IPS DF 6.9 (cell line): ENCODE measurements around the gene GGTA1.

ENCODE experiments used
- DNase-seq: peaks from one replicate; pipeline ENCODE4 v3.0.0-alpha.2; 2013; ENCODE audit warnings: low read depth, low spot score
- H3K27ac ChIP-seq: one replicate; pipeline ENCODE4 v1.5.1; 2013; ENCODE audit warnings: low read length, control low read depth
- H3K27me3 ChIP-seq: 2 replicates; pipeline ENCODE4 v1.6.1; 2013; ENCODE audit warnings: mild to moderate bottlenecking, low read length; ENCODE audit not compliant: control insufficient read depth, insufficient read depth
- H3K36me3 ChIP-seq: 2 replicates; pipeline ENCODE4 v1.6.1; 2013; ENCODE audit warnings: low read length; ENCODE audit not compliant: control insufficient read depth, insufficient read depth
- H3K4me1 ChIP-seq: 2 replicates; pipeline ENCODE4 v1.6.1; 2013; ENCODE audit warnings: low read length; ENCODE audit not compliant: control insufficient read depth, insufficient read depth
- H3K4me3 ChIP-seq: 2 replicates; pipeline ENCODE4 v1.5.1; 2013; ENCODE audit warnings: mild to moderate bottlenecking, low read length
- H3K9me3 ChIP-seq: 2 replicates; pipeline ENCODE4 v1.6.1; 2013; ENCODE audit warnings: low read length, inconsistent platforms; ENCODE audit not compliant: control insufficient read depth, insufficient read depth
- WGBS: extraction: QIAGEN DNeasy Blood & Tissue Kit; methylation state at CpG from one replicate; pipeline ENCODE4 v1.1.7; 2013; ENCODE audit warnings: mixed read lengths, missing lambda C conversion rate; ENCODE audit not compliant: insufficient read length, insufficient coverage; 5-methylcytosine and 5-hydroxymethylcytosine counted together

GGTA1 gene

GRCh38 chr9:121499177-121499426, 542 bp downstream of the GGTA1 start:
- WGBS: no CpG with 5 or more reads among the region's 8 CpGs
- no peaks in the 10 kb centered on the region for H3K9me3 ChIP-seq
- DNase-seq: no peak
- no peak overlapping the region for H3K27ac ChIP-seq
- H3K4me3 ChIP-seq: peak overlapping the region; percentile 46; the same call in 1 of the 2 replicates
- H3K27me3 ChIP-seq: peaks cover 24% of the 10 kb centered on the region; the same call in 1 of the 2 replicates
- no peaks in the 10 kb centered on the region for H3K36me3 ChIP-seq
- no peaks in the 10 kb centered on the region for H3K4me1 ChIP-seq

GRCh38 chr9:121498487-121499176, 1.0 kb downstream of the GGTA1 start:
- Histone ChIP-seq H3K27me3 (peaks cover 24% of the 10 kb centered on the region; the same call in 1 of the 2 replicates), H3K27ac (no peak overlapping the region), H3K4me1 (no peaks in the 10 kb centered on the region), H3K4me3 (peak overlapping the region; percentile 46; the same call in 1 of the 2 replicates), H3K36me3 (no peaks in the 10 kb centered on the region), H3K9me3 (no peaks in the 10 kb centered on the region)
- no CpG with 5 or more reads among the region's 29 CpGs for WGBS
- no peak for DNase-seq

- Histone ChIP-seq H3K4me1 (no peaks in the 10 kb centered on the region), H3K27ac (no peak overlapping the region), H3K27me3 (peaks cover 24% of the 10 kb centered on the region; the same call in 1 of the 2 replicates), H3K4me3 (no peak overlapping the region), H3K36me3 (no peaks in the 10 kb centered on the region), H3K9me3 (no peaks in the 10 kb centered on the region)
- peak; percentile 63 for DNase-seq
- no CpG with 5 or more reads among the region's 4 CpGs for WGBS
Observed at GRCh38 chr9:121498150-121498486, 1.5 kb downstream of the GGTA1 start.

- Histone ChIP-seq H3K4me1 (no peaks in the 10 kb centered on the region), H3K36me3 (no peaks in the 10 kb centered on the region), H3K27me3 (peaks cover 24% of the 10 kb centered on the region; the same call in 1 of the 2 replicates), H3K27ac (no peak overlapping the region), H3K4me3 (no peak overlapping the region), H3K9me3 (no peaks in the 10 kb centered on the region)
- DNase-seq: no peak
Observed at GRCh38 chr9:121495976-121496375, 3.7 kb downstream of the GGTA1 start.

- no peak for DNase-seq
- no peaks in the 10 kb centered on the region for H3K36me3 ChIP-seq
- WGBS: no CpG with 5 or more reads among the region's 3 CpGs
- H3K27ac ChIP-seq: no peak overlapping the region
- H3K27me3 ChIP-seq: peaks cover 10% of the 10 kb centered on the region; the same call in 1 of the 2 replicates
- no peaks in the 10 kb centered on the region for H3K9me3 ChIP-seq
- H3K4me1 ChIP-seq: no peaks in the 10 kb centered on the region
- H3K4me3 ChIP-seq: no peak overlapping the region
Observed at GRCh38 chr9:121494192-121494591, 5.5 kb downstream of the GGTA1 start.

- H3K4me3 ChIP-seq: no peak overlapping the region
- no peaks in the 10 kb centered on the region for H3K9me3 ChIP-seq
- H3K27me3 ChIP-seq: no peaks in the 10 kb centered on the region
- no peak overlapping the region for H3K27ac ChIP-seq
- no peak for DNase-seq
- H3K4me1 ChIP-seq: no peaks in the 10 kb centered on the region
- WGBS: no CpG with 5 or more reads among the region's 5 CpGs
- H3K36me3 ChIP-seq: no peaks in the 10 kb centered on the region
Observed at GRCh38 chr9:121491111-121491510, 8.5 kb downstream of the GGTA1 start.

GRCh38 chr9:121489344-121489743, 10.3 kb downstream of the GGTA1 start:
- no peaks in the 10 kb centered on the region for H3K27me3 ChIP-seq
- no peak overlapping the region for H3K27ac ChIP-seq
- H3K9me3 ChIP-seq: no peaks in the 10 kb centered on the region
- no peak for DNase-seq
- no peaks in the 10 kb centered on the region for H3K4me1 ChIP-seq
- no CpG with 5 or more reads among the region's 2 CpGs for whole genome bisulfite sequencing
- no peak overlapping the region for H3K4me3 ChIP-seq
- H3K36me3 ChIP-seq: no peaks in the 10 kb centered on the region

DNA sequence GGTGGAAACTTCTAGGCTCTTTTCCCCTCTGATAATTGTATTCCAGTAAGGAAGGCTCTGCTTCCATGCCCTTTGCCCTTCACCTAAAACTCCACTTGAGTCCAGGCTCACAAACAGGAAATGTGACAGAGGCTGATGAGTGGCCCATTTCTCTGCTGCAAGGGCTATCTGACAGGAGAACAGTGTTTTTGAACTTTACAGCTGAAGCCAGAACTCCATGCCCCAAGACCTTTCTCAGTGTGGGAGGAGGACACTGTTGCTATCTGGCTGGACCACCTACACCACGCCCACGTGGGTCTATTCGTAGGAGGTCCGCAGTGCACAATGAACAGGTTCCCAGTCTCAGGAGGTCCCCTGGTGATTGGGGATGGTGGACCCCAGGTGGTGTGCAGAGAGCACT, 13.6 kb downstream of the GGTA1 start:
- no peaks in the 10 kb centered on the region for H3K4me1 ChIP-seq
- WGBS: no CpG with 5 or more reads among the region's 4 CpGs
- no peaks in the 10 kb centered on the region for H3K36me3 ChIP-seq
- no peak overlapping the region for H3K27ac ChIP-seq
- no peaks in the 10 kb centered on the region for H3K9me3 ChIP-seq
- DNase-seq: no peak
- H3K27me3 ChIP-seq: no peaks in the 10 kb centered on the region
- no peak overlapping the region for H3K4me3 ChIP-seq

GRCh38 chr9:121485623-121486022, 14.0 kb downstream of the GGTA1 start:
- Histone ChIP-seq H3K36me3 (no peaks in the 10 kb centered on the region), H3K4me3 (no peak overlapping the region), H3K27ac (no peak overlapping the region), H3K4me1 (no peaks in the 10 kb centered on the region), H3K9me3 (no peaks in the 10 kb centered on the region), H3K27me3 (no peaks in the 10 kb centered on the region)
- DNase-seq: no peak
- no CpG with 5 or more reads among the region's 4 CpGs for whole genome bisulfite sequencing

DNA sequence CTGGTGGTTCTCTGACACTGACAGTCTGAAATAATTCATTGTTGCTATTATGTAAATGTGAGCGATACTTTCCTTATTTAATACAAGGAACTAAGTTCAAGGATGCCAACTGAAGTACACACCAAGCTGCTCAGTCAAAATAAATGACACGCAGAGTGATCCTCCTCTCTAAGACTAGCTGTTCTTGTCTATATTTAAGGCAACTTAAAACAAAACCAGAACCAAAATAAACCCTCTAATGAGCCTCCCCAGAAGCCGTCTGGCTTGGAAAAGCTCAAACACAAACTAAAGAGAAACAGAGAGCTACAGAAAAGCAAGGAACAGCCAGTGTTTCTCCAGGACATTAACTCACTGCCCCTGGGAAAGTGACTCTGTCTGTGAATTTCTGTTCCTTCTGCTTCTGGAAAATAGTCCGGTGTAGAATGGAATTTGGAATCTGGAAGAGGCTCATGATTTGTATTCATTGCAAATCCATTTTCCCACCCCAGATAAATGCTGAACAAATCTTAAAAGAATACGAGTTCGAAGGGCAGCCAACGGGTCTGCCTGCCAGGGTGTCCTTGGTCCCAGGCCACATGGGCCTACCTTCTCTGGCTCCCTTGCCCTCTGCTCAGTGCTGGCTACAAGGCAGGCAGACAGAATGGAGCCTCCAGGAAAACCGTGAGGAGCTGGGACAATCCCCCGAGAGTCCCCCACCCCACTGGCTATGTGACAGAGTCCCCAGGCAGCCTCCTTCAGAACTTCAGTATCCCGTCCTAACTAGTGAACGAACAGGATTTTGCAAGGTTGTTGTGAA, 14.8 kb downstream of the GGTA1 start:
- Histone ChIP-seq H3K36me3 (no peaks in the 10 kb centered on the region), H3K4me3 (no peak overlapping the region), H3K27ac (no peak overlapping the region), H3K4me1 (no peaks in the 10 kb centered on the region), H3K27me3 (no peaks in the 10 kb centered on the region), H3K9me3 (no peaks in the 10 kb centered on the region)
- no peak for DNase-seq
- no CpG with 5 or more reads among the region's 11 CpGs for WGBS
